MG63 (cell line): ENCODE data around the gene KRT1. TPM values are rescaled to one million over a fixed set of nuclear protein-coding genes. Genes with fewer than 3 reads are reported as not detected.

ENCODE experiments used
- DNase-seq: peaks from one replicate; pipeline ENCODE4 v3.0.0-alpha.2; 2020
- H3K27me3 ChIP-seq: fragments of 250-450 bp; sonication (Bioruptor Pico); 2 replicates; pipeline ENCODE4 v1.5.1; 2020; ENCODE audit warnings: mild to moderate bottlenecking, moderate library complexity
- H3K36me3 ChIP-seq: fragments of 250-450 bp; sonication (Bioruptor Pico); 2 replicates; pipeline ENCODE4 v1.5.1; 2020; ENCODE audit warnings: mild to moderate bottlenecking, moderate library complexity
- H3K4me3 ChIP-seq: fragments of 250-450 bp; sonication (Bioruptor Pico); 2 replicates; pipeline ENCODE4 v1.5.1; 2020; ENCODE audit warnings: mild to moderate bottlenecking, moderate library complexity
- H3K9me3 ChIP-seq: fragments of 250-450 bp; sonication (Bioruptor Pico); 2 replicates; pipeline ENCODE4 v1.5.1; 2020; ENCODE audit warnings: mild to moderate bottlenecking, moderate library complexity
- total RNA-seq: library from RNA; depleted of rRNA; stranded (reverse); fragments of >200 nt; shearing (Covaris generic); gene quantifications from 2 replicates; pipeline ENCODE4 v1.2.3, GENCODE V29; 2014; ENCODE audit warnings: low replicate concordance

Gene KRT1
- total RNA-seq, 1 experiment from 2014 or later, result not detected

DNA sequence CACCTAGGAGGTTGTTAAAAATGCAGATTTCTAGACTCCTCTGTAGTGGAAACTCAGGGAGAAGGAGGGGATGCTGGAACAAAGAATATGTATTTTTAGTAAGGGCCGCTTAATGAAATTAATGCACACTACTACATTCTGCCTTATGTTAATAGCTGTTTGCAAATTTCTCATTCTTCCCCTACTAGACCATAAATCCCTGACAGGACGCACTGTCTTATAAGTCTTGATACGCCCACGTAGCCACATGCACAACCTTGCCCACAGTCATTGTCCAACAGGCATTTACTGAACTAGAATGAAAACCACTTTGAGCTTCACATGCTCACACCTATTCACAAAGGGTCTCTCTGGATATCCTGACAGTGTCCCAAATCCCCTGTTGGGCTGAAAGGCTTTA lies 38.7 kb downstream of the KRT1 start:
- no peak overlapping the region for H3K4me3 ChIP-seq
- H3K27me3 ChIP-seq, result peaks cover 8% of the 10 kb centered on the region; the same call in 1 of the 2 replicates
- no peaks in the 10 kb centered on the region for H3K36me3 ChIP-seq
- no peaks in the 10 kb centered on the region for H3K9me3 ChIP-seq
- no peak for DNase-seq

DNA sequence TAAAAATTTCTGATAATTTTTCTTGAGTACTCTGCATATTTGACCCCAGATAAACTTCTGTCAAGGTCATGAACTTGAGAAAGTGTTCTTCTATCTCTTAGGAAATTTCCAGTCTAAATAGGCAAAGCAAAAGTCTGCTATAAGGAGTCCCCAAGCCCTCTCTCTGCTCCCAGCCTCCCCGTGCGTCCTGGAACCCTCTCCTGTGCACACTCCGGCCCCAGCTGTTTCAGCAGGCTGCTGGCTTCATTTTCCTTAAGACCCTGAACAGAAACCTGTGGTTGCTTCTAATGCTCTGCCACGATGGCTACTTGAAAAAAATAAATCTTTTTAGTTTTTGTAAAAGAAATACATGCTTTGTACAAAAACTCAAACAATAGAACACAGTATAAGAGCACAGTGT lies 42.9 kb downstream of the KRT1 start:
- Histone ChIP-seq H3K9me3 (no peaks in the 10 kb centered on the region), H3K27me3 (peaks cover 8% of the 10 kb centered on the region; the same call in 1 of the 2 replicates), H3K36me3 (no peaks in the 10 kb centered on the region), H3K4me3 (no peak overlapping the region)
- no peak for DNase-seq

DNA sequence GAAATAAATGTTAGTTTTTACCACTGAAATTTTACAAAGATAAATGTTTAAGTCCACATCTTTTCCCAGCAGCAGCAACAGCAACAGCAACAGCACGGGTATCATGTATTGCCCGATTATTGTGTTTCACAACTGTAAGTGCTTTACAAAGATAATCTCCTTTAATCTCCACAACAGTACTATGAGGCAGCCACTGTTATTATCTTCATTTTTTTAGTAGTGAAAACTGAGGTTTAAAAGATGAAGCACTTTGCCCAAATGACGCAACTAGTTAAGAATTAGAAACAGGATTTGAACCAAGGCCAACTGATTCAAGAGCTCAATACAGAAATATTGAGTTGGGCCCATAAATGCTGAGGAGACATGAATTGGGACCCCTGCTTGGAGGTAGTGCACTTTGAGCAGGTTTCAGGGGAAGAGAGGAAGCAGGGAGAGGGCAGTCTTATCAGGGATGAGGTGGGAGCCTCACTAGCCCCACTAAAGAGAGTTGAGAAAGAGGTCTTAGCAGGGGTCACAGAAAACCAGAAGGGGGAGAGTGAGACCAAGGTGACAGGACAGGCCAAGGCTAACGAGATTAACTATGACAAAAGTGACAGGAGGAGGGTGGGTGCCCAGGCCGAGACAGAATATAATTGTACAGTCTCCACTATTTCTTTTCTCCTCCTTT lies 43.5 kb downstream of the KRT1 start:
- no peak overlapping the region for H3K4me3 ChIP-seq
- no peak for DNase-seq

DNA sequence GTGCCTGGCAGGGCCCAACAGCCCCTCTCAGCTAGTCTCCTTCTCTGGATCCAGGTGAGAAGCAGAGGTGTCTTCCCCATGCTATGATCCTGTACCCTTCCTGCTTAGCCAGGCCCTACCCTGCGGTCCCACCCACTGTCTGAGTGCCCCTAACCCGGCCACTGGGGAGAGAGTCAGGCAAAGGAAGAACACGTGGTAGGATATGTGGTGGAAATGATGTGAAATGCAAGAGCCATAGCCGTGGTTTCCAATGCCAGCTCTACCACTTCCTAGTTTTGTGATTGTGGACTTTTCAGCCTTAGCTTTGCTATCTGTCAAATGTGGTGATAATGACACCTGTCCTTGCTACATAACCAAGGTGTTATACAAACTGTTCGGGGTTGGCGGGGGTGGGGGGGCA lies 44.0 kb downstream of the KRT1 start:
- H3K9me3 ChIP-seq, result no peaks in the 10 kb centered on the region
- peaks cover 8% of the 10 kb centered on the region; the same call in 1 of the 2 replicates for H3K27me3 ChIP-seq
- no peak for DNase-seq

More for the DNA sequence above, 43.5 kb downstream of the KRT1 start:
- Histone ChIP-seq H3K27me3 (peaks cover 8% of the 10 kb centered on the region; the same call in 1 of the 2 replicates), H3K9me3 (no peaks in the 10 kb centered on the region), H3K36me3 (no peaks in the 10 kb centered on the region)

DNA sequence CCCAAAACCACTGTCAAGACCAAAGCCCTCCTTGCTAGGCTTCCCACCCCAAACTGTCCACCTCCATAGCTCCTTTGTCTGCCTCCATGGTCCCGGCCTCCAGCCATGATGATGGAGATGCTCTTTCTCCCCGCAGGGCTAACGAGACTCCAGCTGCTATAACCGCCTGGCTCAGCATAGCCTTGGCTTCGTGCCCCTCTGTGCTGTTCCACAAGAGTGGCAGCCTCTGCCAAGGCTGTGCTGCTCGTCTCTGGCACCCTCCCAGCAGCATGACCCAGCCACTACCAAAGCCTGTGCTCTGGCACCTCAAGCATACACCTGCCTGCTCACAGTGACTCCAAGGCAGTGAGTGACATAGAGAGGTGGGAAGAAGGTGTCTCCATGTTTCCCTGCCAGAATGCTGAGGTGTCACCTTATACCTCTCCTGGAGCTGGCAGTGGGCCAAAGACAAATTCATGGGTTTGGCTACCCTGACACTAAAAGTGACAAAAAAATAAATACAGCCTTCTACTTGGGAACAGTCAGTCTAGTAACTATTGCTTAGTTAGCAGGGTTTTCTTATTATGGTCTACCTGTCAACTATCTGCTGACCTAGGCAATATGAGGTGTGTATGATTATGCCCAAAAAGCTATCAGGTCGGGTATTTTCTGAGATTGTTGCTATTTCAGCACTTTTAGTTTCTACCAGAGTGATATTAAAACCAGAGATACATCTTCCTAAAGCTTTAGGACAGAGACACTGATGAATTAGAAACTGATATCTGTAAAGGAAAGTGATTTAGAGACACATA lies 45.7 kb downstream of the KRT1 start:
- Histone ChIP-seq H3K27me3 (0 out of 2 replicates have a peak, but pooled peaks cover 2% of the 10 kb centered on the region), H3K4me3 (no peak overlapping the region), H3K9me3 (no peaks in the 10 kb centered on the region), H3K36me3 (no peaks in the 10 kb centered on the region)
- DNase-seq, result peak; percentile 61

More for the DNA sequence above, 44.0 kb downstream of the KRT1 start:
- H3K4me3 ChIP-seq, result no peak overlapping the region
- no peaks in the 10 kb centered on the region for H3K36me3 ChIP-seq

GRCh38 chr12:52633383-52633782 lies 46.8 kb downstream of the KRT1 start:
- Histone ChIP-seq H3K9me3 (no peaks in the 10 kb centered on the region), H3K27me3 (no peaks in the 10 kb centered on the region), H3K4me3 (no peak overlapping the region), H3K36me3 (no peaks in the 10 kb centered on the region)
- DNase-seq, result no peak

DNA sequence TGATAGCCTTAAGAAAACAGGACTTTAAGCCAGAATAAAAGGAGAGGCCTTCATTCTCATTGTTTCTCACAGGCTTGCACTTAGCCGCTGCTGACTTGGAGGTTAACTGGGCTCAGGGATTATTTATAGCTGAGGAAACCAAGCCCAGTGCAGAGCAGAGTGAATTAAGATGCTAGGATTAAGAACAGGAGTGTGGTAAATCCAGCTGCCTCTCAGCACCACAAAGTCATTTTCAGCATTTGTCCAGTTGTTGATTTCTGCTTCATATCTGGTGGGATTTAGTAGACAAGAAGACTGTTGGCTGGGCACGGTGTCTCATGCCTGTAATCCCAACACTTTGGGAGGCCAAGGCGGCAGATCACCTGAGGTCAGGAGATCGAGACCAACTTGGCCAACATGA lies 47.6 kb downstream of the KRT1 start:
- DNase-seq, result no peak
- Histone ChIP-seq H3K27me3 (no peaks in the 10 kb centered on the region), H3K36me3 (no peaks in the 10 kb centered on the region), H3K9me3 (no peaks in the 10 kb centered on the region), H3K4me3 (no peak overlapping the region)

GRCh38 chr12:52631676-52632459 lies 48.3 kb downstream of the KRT1 start:
- no peak overlapping the region for H3K4me3 ChIP-seq
- no peaks in the 10 kb centered on the region for H3K36me3 ChIP-seq
- H3K9me3 ChIP-seq, result no peaks in the 10 kb centered on the region
- no peaks in the 10 kb centered on the region for H3K27me3 ChIP-seq
- DNase-seq, result no peak

DNA sequence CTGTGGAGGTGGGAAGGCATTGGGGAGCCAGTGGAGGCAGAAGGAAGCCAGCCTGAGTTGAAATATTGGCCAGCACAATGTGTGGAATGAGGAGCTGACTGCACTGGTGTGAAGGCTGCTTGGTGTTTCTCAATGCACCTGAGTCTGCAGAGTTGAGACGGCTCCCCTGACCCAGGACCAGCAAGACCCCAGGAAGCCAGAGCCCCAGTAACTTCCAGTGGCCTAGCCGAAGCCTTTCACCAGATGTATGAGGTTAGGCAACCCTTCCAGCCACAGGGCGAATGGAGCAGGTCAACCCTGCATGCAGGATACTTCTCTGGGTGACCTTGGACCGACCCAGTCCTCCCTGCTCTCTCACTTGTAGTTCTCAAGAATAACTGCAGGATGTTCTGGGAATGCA lies 48.9 kb downstream of the KRT1 start:
- Histone ChIP-seq H3K27me3 (no peaks in the 10 kb centered on the region), H3K9me3 (no peaks in the 10 kb centered on the region), H3K36me3 (no peaks in the 10 kb centered on the region), H3K4me3 (no peak overlapping the region)
- DNase-seq, result no peak

DNA sequence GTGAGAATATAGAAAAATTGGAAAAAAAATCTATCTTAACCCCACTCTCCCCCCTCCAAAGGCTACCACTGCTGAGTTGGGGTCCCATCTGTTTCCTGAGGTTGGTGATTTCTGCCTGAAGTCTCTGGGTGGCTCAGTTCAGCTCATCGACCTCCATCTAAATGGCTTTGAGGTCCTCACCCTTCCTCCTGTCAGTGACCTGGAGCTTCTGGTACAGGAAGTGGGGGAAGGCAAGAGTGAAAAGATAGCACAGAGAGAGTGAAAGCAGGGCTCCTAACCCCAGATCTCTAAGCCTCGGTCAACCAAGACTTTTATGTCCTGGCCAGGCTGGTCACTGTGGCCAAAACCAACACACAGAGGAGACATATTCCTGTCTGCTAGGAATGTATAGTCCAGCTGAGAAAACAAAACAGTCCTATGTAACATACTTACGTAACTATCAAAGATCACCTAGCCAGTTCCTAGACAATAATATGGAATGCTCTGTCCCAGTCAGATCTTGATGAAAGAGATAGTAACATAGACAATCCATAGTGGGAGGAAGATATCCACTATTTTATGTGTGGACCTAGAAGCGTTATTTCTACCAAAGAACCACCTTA lies 49.5 kb downstream of the KRT1 start:
- H3K4me3 ChIP-seq, result no peak overlapping the region
- DNase-seq, result no peak
- H3K27me3 ChIP-seq, result no peaks in the 10 kb centered on the region
- H3K36me3 ChIP-seq, result no peaks in the 10 kb centered on the region
- H3K9me3 ChIP-seq, result no peaks in the 10 kb centered on the region

DNA sequence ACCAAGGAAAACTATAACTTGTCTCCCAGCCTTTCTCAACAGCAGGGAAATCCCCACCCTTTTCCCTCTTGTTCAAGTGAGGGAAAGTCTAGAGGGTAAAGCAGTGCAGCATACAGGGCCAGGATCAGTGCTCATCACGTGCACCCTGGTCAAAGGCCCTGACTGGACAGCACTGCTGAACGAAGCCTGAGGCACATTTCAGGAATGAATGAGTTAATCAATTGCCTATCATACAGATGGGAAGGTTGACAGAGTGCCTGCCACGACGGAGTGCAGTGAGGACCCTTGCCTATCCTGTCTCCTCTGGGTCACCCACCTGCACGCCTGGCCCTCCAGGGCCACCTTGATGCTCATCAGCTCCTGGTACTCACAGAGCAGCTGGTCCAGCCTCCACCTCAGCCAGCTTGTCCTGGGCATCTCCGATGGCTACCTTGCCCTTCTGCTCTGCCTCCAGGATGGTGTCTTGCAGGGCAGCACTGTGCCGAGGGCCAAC lies 50.2 kb downstream of the KRT1 start:
- no peak for DNase-seq
- H3K27me3 ChIP-seq, result 0 out of 2 replicates have a peak, but pooled peaks cover 2% of the 10 kb centered on the region
- H3K4me3 ChIP-seq, result no peak overlapping the region
- H3K36me3 ChIP-seq, result no peaks in the 10 kb centered on the region
- no peaks in the 10 kb centered on the region for H3K9me3 ChIP-seq

DNA sequence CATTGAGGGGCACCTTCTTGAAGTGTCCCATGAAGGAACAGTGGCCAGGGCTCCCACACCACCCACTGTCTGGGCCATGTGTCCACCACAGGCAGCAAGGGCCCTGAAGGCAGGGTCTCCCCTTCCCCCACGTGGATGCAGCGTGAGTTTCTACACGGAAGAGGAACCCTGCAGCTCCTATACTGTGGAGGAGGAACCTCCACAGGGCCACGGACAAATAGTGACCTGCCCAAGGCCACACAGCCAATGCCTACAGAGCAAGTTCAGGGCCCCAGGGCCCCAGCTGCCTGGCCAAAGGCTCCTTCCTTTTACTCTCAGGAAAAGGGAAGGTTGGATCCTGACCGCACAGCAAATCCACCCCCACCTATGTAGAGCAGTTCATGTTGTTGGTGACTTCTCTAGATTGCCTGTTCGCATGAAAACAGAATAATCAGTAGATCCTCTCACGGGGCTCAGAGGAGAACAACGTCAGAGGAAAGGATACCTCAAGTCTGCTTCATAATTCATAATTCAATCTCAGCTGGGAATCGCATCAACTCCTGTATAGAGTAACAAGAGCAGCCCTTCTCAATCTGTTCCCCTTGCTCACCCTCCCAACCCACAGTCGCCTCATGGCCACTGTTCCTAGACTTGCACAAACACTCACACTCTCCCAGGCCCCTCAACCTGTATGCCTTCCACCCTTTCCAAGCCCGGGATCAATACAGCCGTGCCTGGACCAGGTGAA lies 50.8 kb downstream of the KRT1 start:
- DNase-seq, result no peak
- Histone ChIP-seq H3K4me3 (no peak overlapping the region), H3K27me3 (0 out of 2 replicates have a peak, but pooled peaks cover 3% of the 10 kb centered on the region), H3K9me3 (no peaks in the 10 kb centered on the region), H3K36me3 (no peaks in the 10 kb centered on the region)

DNA sequence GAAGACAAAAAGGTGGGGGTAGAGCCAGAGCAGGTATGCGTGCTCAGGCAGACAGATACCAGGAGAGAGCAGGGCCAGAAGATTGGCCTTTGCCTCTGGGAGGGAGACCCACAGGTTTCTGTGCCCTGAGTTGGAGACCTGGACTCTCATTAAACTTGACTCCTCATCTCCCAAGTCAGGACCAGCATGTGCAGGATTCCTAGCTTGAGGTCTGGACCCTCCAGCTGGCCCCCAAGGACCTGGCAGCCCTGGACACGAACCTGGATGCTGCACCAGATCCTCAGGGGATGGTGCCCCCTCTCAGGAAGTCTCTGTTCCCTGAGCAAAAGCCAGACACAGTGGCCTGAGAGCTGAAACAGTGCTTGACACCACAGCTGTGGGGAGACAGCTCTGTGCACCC lies 51.4 kb downstream of the KRT1 start:
- no peak overlapping the region for H3K4me3 ChIP-seq
- peaks cover 3% of the 10 kb centered on the region; the same call in 1 of the 2 replicates for H3K9me3 ChIP-seq
- DNase-seq, result no peak
- H3K27me3 ChIP-seq, result 0 out of 2 replicates have a peak, but pooled peaks cover 3% of the 10 kb centered on the region
- H3K36me3 ChIP-seq, result no peaks in the 10 kb centered on the region

DNA sequence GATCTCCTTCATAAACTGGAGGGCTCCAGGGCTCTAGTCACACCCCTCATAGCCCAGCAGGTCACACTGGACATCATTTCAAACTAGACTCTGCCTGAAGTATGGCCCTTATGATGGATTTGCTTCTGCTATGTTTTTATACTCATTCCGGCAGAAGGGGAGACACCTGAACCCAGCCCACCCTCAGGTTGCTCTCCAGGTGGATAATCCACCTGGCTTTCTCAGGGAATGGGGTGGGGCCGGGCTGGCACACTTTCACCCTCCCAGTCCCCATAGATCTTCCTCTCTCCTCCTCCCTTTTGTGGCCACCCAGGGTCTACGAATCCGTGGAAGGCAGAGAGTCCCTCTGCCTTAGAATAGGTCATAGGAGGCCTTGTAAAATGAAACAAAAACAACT lies 52.1 kb downstream of the KRT1 start:
- Histone ChIP-seq H3K4me3 (no peak overlapping the region), H3K9me3 (peaks cover 3% of the 10 kb centered on the region; the same call in 1 of the 2 replicates), H3K36me3 (no peaks in the 10 kb centered on the region), H3K27me3 (0 out of 2 replicates have a peak, but pooled peaks cover 3% of the 10 kb centered on the region)
- no peak for DNase-seq

DNA sequence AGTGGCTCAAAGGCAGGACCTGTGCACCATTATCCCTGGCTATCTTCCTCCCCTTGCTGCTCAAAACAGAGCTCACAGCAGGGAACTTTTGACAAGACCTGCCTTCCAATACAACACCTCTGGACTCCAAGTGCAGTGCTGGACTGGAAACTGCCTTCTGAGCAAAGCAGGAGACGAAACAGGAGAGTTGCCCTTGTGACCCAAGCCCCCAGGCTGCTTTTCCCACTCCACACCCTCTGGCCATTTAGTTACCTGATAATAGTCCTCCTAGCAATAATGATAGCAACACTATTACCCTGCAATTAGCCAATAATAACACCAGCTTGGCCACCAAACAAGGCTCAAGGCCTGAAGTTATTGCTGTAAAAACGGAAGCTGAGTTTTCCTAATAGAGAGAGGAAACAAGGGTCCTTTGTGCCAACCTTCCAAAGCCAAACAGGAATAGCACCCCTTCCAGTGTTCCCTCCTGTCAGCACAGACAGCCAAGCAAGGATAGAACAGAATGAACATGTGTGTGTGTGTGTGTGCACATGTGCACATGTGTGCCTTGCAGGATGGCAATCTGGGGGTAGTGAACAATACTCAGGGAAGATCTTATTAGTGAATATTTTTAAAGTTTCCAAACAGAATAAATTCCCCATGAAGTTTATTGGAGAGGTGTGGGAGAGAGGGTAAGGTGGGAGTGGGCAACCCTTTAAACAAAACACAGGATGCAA lies 52.7 kb downstream of the KRT1 start:
- no peak overlapping the region for H3K4me3 ChIP-seq
- peaks cover 3% of the 10 kb centered on the region; the same call in 1 of the 2 replicates for H3K9me3 ChIP-seq
- DNase-seq, result no peak
- H3K27me3 ChIP-seq, result 0 out of 2 replicates have a peak, but pooled peaks cover 3% of the 10 kb centered on the region
- H3K36me3 ChIP-seq, result no peaks in the 10 kb centered on the region
